ENCODE results near the gene LHX3.
"Not testable (repeated sequence)": the region's sequence is repeated elsewhere in the genome, so short reads cannot be mapped to it uniquely, and the experiment has no call there.

Gene LHX3

GRCh38 chr9:136236471-136237410 lies 31.8 kb upstream of the LHX3 start:
- H3K27me3 ChIP-seq (replicated peaks in 2 of 5; ENCODE audit: control insufficient read depth in 4 of 5, insufficient read depth in 5 of 5, low read length in 4 of 5); POLR2A ChIA-PET; H3K9me3 ChIP-seq (ENCODE audit: control extremely low read depth in 1 of 5, control insufficient read depth in 4 of 5, insufficient read depth in 2 of 5, low read depth in 1 of 5, low read length in 4 of 5); H3K4me3 ChIP-seq (ENCODE audit: control insufficient read depth in 1 of 7, extremely low read depth in 1 of 7, insufficient read depth in 4 of 7, low read depth in 2 of 7, low read length in 6 of 7); CTCF ChIA-PET; DNase-seq; H3K27ac ChIP-seq (ENCODE audit: insufficient read depth in 1 of 2, low read depth in 1 of 2, low read length in 2 of 2, poor library complexity in 1 of 2, severe bottlenecking in 2 of 2): not testable (repeated sequence)
- Histone ChIP-seq H3K36me3 (ENCODE audit: control insufficient read depth in 4 of 4, insufficient read depth in 4 of 4, low read length in 3 of 4) (peaks cover under 1 to 30% (median 16%) of the 10 kb centered on the region in 4 experiments), H3K4me1 (ENCODE audit: control extremely low read depth in 1 of 4, control insufficient read depth in 4 of 4, insufficient read depth in 4 of 4, low read length in 3 of 4) (peaks cover 5 to 51% (median 50%) of the 10 kb centered on the region in 4 experiments)
- 95% methylated on average over 35 of the region's 43 CpGs for WGBS (ENCODE audit: insufficient coverage)

GRCh38 chr9:136235709-136236455 lies 31.0 kb upstream of the LHX3 start:
- Histone ChIP-seq H3K9me3 (ENCODE audit: control extremely low read depth in 1 of 5, control insufficient read depth in 4 of 5, insufficient read depth in 2 of 5, low read depth in 1 of 5, low read length in 4 of 5) (no peaks in the 10 kb centered on the region), H3K27me3 (replicated peaks in 2 of 5; ENCODE audit: control insufficient read depth in 4 of 5, insufficient read depth in 5 of 5, low read length in 4 of 5) (no peaks in the 10 kb centered on the region), H3K4me3 (ENCODE audit: control insufficient read depth in 1 of 7, extremely low read depth in 1 of 7, insufficient read depth in 4 of 7, low read depth in 2 of 7, low read length in 6 of 7) (no peak overlapping the region), H3K36me3 (ENCODE audit: control insufficient read depth in 4 of 4, insufficient read depth in 4 of 4, low read length in 3 of 4) (peaks cover 0 to 29% (median 16%) of the 10 kb centered on the region in 4 experiments), H3K27ac (ENCODE audit: insufficient read depth in 1 of 2, low read depth in 1 of 2, low read length in 2 of 2, poor library complexity in 1 of 2, severe bottlenecking in 2 of 2) (no peak overlapping the region), H3K4me1 (ENCODE audit: control extremely low read depth in 1 of 4, control insufficient read depth in 4 of 4, insufficient read depth in 4 of 4, low read length in 3 of 4) (peaks cover 7 to 59% (median 58%) of the 10 kb centered on the region in 4 experiments)
- WGBS (ENCODE audit: insufficient coverage): 97% methylated on average over 22 of the region's 27 CpGs
- POLR2A ChIA-PET: no interaction called here
- CTCF ChIA-PET: interaction anchor here (0.8 kb wide), 1 partner anchor 91 kb away, joined by 3 read pairs; no protein-coding TSS in a partner anchor
- no peak for DNase-seq

- 95% methylated on average over 15 of the region's 17 CpGs for WGBS (ENCODE audit: insufficient coverage)
- no peak overlapping the region for H3K27ac ChIP-seq (ENCODE audit: insufficient read depth in 1 of 2, low read depth in 1 of 2, low read length in 2 of 2, poor library complexity in 1 of 2, severe bottlenecking in 2 of 2)
- CTCF ChIA-PET: interaction anchor here (1.2 to 1.6 kb wide), 2 partner anchors 10 to 50 kb away, joined by 3 to 6 read pairs; no protein-coding TSS in a partner anchor
- H3K9me3 ChIP-seq (ENCODE audit: control extremely low read depth in 1 of 5, control insufficient read depth in 4 of 5, insufficient read depth in 2 of 5, low read depth in 1 of 5, low read length in 4 of 5): no peaks in the 10 kb centered on the region
- no peak for DNase-seq
- no peaks in the 10 kb centered on the region for H3K27me3 ChIP-seq (replicated peaks in 2 of 5; ENCODE audit: control insufficient read depth in 4 of 5, insufficient read depth in 5 of 5, low read length in 4 of 5)
- peaks cover 7 to 65% (median 59%) of the 10 kb centered on the region in 4 experiments for H3K4me1 ChIP-seq (ENCODE audit: control extremely low read depth in 1 of 4, control insufficient read depth in 4 of 4, insufficient read depth in 4 of 4, low read length in 3 of 4)
- no peak overlapping the region for H3K4me3 ChIP-seq (ENCODE audit: control insufficient read depth in 1 of 7, extremely low read depth in 1 of 7, insufficient read depth in 4 of 7, low read depth in 2 of 7, low read length in 6 of 7)
- peaks cover 0 to 30% (median 17%) of the 10 kb centered on the region in 4 experiments for H3K36me3 ChIP-seq (ENCODE audit: control insufficient read depth in 4 of 4, insufficient read depth in 4 of 4, low read length in 3 of 4)
- POLR2A ChIA-PET: no interaction called here
Observed at GRCh38 chr9:136235171-136235570, 30.2 kb upstream of the LHX3 start.

- Histone ChIP-seq H3K36me3 (ENCODE audit: control insufficient read depth in 4 of 4, insufficient read depth in 4 of 4, low read length in 3 of 4) (peaks cover 0 to 30% (median 17%) of the 10 kb centered on the region in 4 experiments), H3K27ac (ENCODE audit: insufficient read depth in 1 of 2, low read depth in 1 of 2, low read length in 2 of 2, poor library complexity in 1 of 2, severe bottlenecking in 2 of 2) (no peak overlapping the region), H3K27me3 (replicated peaks in 2 of 5; ENCODE audit: control insufficient read depth in 4 of 5, insufficient read depth in 5 of 5, low read length in 4 of 5) (no peaks in the 10 kb centered on the region), H3K9me3 (ENCODE audit: control extremely low read depth in 1 of 5, control insufficient read depth in 4 of 5, insufficient read depth in 2 of 5, low read depth in 1 of 5, low read length in 4 of 5) (no peaks in the 10 kb centered on the region), H3K4me1 (ENCODE audit: control extremely low read depth in 1 of 4, control insufficient read depth in 4 of 4, insufficient read depth in 4 of 4, low read length in 3 of 4) (peaks cover 7 to 65% (median 59%) of the 10 kb centered on the region in 4 experiments), H3K4me3 (ENCODE audit: control insufficient read depth in 1 of 7, extremely low read depth in 1 of 7, insufficient read depth in 4 of 7, low read depth in 2 of 7, low read length in 6 of 7) (no peak overlapping the region)
- CTCF ChIA-PET: interaction anchor here (1.2 to 1.6 kb wide), 2 partner anchors 10 to 51 kb away, joined by 3 to 6 read pairs; no protein-coding TSS in a partner anchor
- 93% methylated on average over 21 of the region's 21 CpGs for WGBS (ENCODE audit: insufficient coverage)
- POLR2A ChIA-PET: no interaction called here
- no peak for DNase-seq
Observed at GRCh38 chr9:136234597-136234996, 29.7 kb upstream of the LHX3 start.

GRCh38 chr9:136233868-136234267 lies 28.9 kb upstream of the LHX3 start:
- peaks cover 7 to 58% (median 55%) of the 10 kb centered on the region in 4 experiments for H3K4me1 ChIP-seq (ENCODE audit: control extremely low read depth in 1 of 4, control insufficient read depth in 4 of 4, insufficient read depth in 4 of 4, low read length in 3 of 4)
- H3K36me3 ChIP-seq (ENCODE audit: control insufficient read depth in 4 of 4, insufficient read depth in 4 of 4, low read length in 3 of 4): peaks cover 0 to 30% (median 17%) of the 10 kb centered on the region in 4 experiments
- 77% methylated on average over 14 of the region's 14 CpGs for whole genome bisulfite sequencing (ENCODE audit: insufficient coverage)
- no peaks in the 10 kb centered on the region for H3K9me3 ChIP-seq (ENCODE audit: control extremely low read depth in 1 of 5, control insufficient read depth in 4 of 5, insufficient read depth in 2 of 5, low read depth in 1 of 5, low read length in 4 of 5)
- no peak overlapping the region for H3K4me3 ChIP-seq (ENCODE audit: control insufficient read depth in 1 of 7, extremely low read depth in 1 of 7, insufficient read depth in 4 of 7, low read depth in 2 of 7, low read length in 6 of 7)
- no peaks in the 10 kb centered on the region for H3K27me3 ChIP-seq (replicated peaks in 2 of 5; ENCODE audit: control insufficient read depth in 4 of 5, insufficient read depth in 5 of 5, low read length in 4 of 5)
- H3K27ac ChIP-seq (ENCODE audit: insufficient read depth in 1 of 2, low read depth in 1 of 2, low read length in 2 of 2, poor library complexity in 1 of 2, severe bottlenecking in 2 of 2): no peak overlapping the region
- POLR2A ChIA-PET: no interaction called here
- CTCF ChIA-PET: interaction anchor here (1.2 to 1.6 kb wide), 2 partner anchors 9 to 52 kb away, joined by 3 to 6 read pairs; no protein-coding TSS in a partner anchor
- DNase-seq: peak in 1 of 3 donors; percentile 21

GRCh38 chr9:136233411-136233810 lies 28.5 kb upstream of the LHX3 start:
- no peaks in the 10 kb centered on the region for H3K27me3 ChIP-seq (replicated peaks in 2 of 5; ENCODE audit: control insufficient read depth in 4 of 5, insufficient read depth in 5 of 5, low read length in 4 of 5)
- ChIA-PET POLR2A (no interaction called here), CTCF (interaction anchor here (1.6 kb wide), 1 partner anchor 9 kb away, joined by 6 read pairs; no protein-coding TSS in a partner anchor)
- 14% methylated on average over 14 of the region's 15 CpGs for WGBS (ENCODE audit: insufficient coverage)
- peak in 2 of 3 donors; percentile 33 to 53 for DNase-seq
- H3K4me3 ChIP-seq (ENCODE audit: control insufficient read depth in 1 of 7, extremely low read depth in 1 of 7, insufficient read depth in 4 of 7, low read depth in 2 of 7, low read length in 6 of 7): peak overlapping the region in 1 of 7 experiments; percentile 37
- H3K27ac ChIP-seq (ENCODE audit: insufficient read depth in 1 of 2, low read depth in 1 of 2, low read length in 2 of 2, poor library complexity in 1 of 2, severe bottlenecking in 2 of 2): peak overlapping the region; percentile 73 to 88
- no peaks in the 10 kb centered on the region for H3K9me3 ChIP-seq (ENCODE audit: control extremely low read depth in 1 of 5, control insufficient read depth in 4 of 5, insufficient read depth in 2 of 5, low read depth in 1 of 5, low read length in 4 of 5)
- peaks cover 7 to 54% (median 50%) of the 10 kb centered on the region in 4 experiments for H3K4me1 ChIP-seq (ENCODE audit: control extremely low read depth in 1 of 4, control insufficient read depth in 4 of 4, insufficient read depth in 4 of 4, low read length in 3 of 4)
- H3K36me3 ChIP-seq (ENCODE audit: control insufficient read depth in 4 of 4, insufficient read depth in 4 of 4, low read length in 3 of 4): peaks cover 0 to 32% (median 18%) of the 10 kb centered on the region in 4 experiments

All from common myeloid progenitor, CD34-positive (primary cell).